HG03066 (cell line): ENCODE data around the gene TRAF7.
"Not testable (repeated sequence)": the region's sequence is repeated elsewhere in the genome, so short reads cannot be mapped to it uniquely, and the experiment has no call there.

Experiments used
- ATAC-seq: cut with Tn5 transposase; IDR thresholded peaks from one replicate; pipeline ENCODE4 v1.9.1; 2021; ENCODE audit warnings: low read depth; ENCODE audit not compliant: unreplicated experiment

The TRAF7 gene

DNA sequence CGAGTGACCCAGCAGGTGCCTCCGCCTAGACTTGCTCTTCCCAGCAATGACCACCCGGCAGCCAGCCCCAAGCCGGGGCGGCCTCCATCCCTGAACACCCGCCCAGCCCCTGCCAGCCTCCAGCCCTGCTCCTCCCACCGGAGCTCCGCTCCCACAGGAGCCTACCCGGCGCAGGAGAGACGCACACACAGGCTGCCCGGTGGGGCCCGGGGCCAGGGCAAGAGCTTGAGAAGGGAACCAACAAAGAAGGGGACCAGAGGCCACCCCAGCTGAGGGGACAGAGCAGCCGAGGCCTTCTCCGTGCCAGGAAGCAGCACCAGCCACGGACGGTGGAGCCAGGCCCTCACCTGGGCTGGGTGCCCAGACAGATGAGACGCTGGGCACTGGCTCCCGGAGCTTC lies 33.7 kb upstream of the TRAF7 start:
- no peak for ATAC-seq

- ATAC-seq = no peak
Observed at GRCh38 chr16:2122429-2122828, 33.2 kb upstream of the TRAF7 start.

DNA sequence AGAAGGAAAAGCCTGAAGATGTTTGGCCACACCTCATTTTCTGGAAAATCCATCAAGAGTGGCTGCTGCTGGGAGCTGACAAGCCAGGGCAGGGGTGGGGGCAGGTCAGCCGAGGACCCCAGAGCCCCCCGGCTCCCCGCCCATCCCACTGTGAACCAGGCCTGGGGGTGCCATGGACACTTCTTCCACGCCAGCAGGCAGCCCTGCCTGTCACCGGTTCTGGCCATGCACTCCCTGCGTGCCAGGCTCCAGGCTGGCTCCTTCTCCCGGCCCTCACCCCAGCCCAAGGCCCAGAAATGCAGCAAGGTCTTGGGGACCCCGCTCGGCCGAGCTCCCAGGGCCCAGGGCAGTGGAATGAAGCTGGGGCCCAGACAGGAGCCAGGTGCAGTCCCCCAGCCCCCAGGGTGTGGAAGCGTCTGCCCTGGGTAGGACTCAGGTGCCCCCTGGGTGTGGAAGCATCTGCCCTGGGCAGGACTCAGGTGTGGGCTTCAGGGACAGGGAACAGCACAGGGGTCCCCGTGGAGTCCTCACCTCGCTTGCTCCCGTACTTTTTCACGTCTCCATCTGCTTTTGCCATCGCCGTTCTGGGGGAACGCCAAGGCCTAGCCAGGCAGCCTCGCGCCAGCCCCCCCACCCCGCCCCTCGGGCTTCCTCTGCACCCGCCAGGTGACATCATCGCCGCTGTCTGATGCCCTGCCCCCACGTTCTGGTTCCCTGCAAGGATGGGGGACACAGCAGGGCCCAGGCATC lies 32.5 kb upstream of the TRAF7 start:
- ATAC-seq = not testable (repeated sequence)

- not testable (repeated sequence) for ATAC-seq
Observed at GRCh38 chr16:2123706-2124376, 31.7 kb upstream of the TRAF7 start.

- not testable (repeated sequence) for ATAC-seq
Observed at GRCh38 chr16:2124377-2124693, 31.2 kb upstream of the TRAF7 start.

DNA sequence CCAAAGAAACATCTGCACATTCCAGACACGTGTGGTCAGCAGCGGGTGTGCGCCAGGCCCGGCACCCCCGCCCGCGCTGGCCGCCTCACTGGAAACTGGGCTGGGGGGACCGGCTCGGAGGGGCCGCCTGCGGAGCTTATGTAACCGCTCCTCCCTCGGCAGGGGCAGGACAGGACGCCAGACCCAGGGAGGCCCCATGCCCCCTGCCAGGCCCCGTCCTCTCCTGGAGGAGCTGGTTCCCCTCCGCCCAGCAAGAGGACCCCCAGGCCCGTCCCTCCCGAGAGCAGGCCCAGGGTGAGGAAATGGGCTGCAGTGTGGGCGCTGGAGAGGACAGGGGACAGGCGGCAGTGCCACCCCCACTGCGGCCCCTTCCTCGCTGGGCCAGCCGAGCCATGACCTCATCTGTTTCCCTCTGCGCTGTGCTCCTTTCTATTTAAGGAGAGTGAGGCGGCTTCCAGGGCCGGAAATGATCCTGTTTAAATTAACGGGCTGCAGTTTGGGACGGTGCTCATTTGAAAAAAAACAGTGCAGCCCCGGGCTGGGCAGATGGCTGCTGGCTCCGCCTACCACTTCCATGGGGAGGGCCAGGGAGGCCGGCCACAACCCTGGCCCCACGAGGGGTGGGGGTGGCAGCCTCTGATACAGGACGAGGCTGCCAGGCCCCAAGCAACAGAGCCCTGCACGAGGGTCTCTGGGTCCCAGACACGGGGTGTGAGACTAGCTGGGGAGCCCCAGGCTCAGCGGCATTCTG lies 30.7 kb upstream of the TRAF7 start:
- ATAC-seq = not testable (repeated sequence)

DNA sequence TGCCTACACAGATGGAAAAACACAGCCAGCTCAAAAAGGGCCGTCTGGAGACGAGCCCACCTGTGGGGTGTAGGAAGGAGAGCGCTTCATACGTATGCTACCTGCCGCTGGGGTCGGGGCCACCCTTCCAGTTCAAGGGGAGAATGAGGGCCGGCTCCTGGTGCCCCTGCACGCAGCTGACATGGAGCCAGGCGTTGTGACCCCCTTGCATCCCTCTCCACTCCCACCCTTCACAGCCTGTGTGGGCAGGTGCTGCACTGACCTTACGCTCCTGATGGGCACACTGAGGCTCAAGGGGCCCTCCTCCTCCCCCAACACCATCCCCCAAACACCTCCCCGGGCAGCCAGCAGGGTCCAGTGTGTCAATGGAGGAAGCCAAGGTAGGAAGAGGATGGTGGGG lies 30.0 kb upstream of the TRAF7 start:
- not testable (repeated sequence) for ATAC-seq

DNA sequence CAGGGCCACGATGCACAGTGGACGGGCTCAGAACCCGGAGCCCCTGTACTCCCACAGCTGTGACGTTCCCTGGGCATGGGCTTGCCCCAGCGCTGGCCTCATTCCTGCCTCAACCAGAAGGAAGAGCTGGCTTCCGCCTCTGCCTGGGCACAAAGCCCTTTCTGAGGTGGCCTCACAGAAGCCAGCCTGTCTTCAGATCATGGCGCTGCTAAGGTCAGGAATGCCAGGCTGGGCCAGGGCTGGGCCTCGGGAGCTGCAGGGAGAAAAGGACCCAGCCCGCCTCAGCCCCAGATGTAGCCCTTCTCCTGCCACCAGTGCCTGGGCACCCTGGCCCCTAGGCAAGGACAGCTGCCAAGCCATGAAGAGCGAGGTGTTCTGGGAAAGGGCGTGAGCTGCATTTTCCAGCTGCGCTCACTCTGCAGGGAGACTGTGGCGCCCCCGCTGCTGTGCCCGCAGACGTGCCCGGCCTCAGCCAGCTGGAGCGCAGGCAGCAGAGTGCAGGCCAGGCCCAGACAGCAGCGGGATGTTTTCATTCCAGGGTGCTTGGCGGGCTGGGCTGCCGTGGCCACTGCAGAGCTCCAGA lies 29.3 kb upstream of the TRAF7 start:
- not testable (repeated sequence) for ATAC-seq

DNA sequence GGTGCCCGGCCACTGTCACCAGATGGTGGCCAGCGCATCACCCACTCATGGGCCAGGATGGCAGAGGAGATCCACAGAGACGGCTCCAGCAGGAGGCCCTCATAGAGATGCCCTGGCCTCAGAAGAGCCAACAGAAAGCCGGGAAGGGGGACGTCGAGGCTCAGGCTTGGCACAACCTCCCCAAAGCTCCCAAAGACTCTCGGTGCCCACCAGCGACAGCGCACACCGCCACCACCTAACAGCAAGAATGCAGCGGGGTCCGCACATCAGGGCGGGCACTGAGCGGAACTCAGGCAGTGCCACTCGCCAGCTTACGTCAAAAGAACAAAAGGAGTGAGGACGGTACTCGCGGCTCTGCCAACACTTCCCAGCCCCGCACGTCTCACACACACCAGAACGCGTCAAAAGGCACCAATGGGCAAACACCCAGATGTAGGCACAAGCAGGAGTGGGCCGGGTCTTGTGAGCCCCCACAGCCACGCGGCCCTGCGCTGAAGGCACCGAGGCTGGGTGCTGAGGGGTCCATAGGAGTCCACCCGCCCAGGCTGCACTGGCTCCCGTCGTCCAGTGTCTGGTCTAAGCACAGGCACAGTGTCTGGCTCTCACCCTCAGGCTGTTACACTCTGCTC lies 28.5 kb upstream of the TRAF7 start:
- ATAC-seq = not testable (repeated sequence)

GRCh38 chr16:2127630-2128280 lies 27.8 kb upstream of the TRAF7 start:
- not testable (repeated sequence) for ATAC-seq

GRCh38 chr16:2129251-2129650 lies 26.3 kb upstream of the TRAF7 start:
- ATAC-seq = not testable (repeated sequence)

DNA sequence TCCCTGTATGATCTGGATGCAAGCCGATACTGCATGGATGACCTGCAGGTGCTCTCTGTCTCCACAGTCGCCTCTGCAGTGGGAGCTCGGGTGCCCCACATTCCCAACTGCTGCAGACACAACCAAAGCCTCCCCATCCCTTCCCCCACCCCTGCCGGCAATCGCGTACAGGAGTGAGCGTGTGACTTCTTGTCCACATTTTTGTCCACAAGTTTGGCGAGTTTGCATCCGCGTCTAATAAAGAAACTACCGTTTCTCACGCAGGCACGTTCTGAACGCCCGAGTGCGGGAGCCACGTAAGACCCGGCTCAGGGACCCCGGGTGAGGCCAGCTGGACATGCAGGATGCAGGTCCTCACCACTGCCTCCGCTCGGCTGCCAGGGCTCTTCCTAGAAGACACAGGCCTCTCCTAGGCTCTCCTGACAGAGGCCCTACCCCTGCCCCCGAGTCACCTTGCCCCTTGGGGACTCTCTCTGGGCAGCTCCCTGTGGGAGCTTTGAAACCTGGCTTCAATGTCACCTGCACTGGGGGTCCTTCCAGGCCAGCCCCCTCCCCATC lies 25.6 kb upstream of the TRAF7 start:
- ATAC-seq = not testable (repeated sequence)

DNA sequence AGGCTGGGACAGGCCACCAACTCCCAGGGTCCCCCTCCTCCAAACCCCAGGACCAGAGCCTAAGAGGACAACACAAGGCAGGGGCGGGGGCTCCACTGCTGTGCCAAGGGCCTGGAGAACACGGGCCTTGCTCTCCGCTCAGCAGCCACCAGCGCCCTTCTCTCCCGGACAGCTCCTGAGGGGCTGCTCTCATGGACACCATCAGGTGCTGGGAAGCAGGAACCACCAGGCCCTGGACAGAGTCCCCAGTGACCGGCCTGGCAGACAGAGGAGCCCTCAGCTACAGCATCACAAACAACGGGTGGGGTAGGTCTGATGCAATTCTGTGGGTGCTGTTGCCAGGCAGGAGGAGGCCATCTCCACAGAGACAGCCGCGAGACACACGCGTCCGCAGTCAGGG lies 21.8 kb upstream of the TRAF7 start:
- ATAC-seq = not testable (repeated sequence)

GRCh38 chr16:2135071-2135470 lies 20.5 kb upstream of the TRAF7 start:
- ATAC-seq = not testable (repeated sequence)

GRCh38 chr16:2135770-2136490 lies 19.7 kb upstream of the TRAF7 start, which contains the start of gene PKD1:
TSS of gene PKD1 (minus strand) at chr16:2135898. CDS start at chr16:2135689, 209 bp downstream.
- ATAC-seq = not testable (repeated sequence)

- no peak for ATAC-seq
Observed at GRCh38 chr16:2142942-2143877, 12.4 kb upstream of the TRAF7 start.

DNA sequence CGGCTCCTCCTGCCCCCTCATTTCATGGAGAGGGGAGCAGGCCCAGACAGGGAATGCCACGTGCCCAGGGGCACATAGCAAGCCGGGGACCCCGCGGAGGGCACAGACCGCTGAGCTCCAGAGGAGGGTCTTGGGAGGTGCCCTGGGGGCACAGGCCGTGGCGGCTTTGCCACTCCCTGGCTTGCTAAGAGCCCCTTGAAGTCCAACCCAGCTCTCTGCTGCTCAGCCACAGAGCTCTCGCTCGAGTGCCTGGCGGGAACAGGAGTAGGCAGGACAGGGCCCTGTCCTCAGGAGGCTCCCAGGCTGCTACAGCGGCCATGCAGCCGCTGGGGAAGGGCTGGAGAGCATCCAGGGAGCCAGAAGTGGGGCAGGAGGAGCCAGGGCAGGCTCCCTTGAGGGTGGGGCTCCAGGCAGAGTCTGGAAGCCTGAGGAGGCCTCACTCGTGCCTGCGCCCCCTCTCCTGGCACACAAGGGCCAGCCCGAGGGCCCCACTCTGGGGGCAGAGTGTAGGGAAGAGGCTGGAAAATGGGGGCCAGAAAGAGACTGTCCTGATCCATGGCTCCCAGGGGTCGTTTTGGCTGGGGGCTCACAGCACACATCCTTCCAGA lies 11.6 kb upstream of the TRAF7 start:
- no peak for ATAC-seq

GRCh38 chr16:2145843-2146242 lies 9.7 kb upstream of the TRAF7 start:
- ATAC-seq = no peak
